GM19099 (cell line): Measurements from ENCODE around the gene TFB1M.

Experiments used
- POLR2A ChIP-seq: IDR thresholded peaks from 3 replicates; pipeline ENCODE4 v1.6.1; 2011; ENCODE audit warnings: low read depth; ENCODE audit not compliant: insufficient read length; ENCODE audit errors: extremely low read depth

The TFB1M gene

DNA sequence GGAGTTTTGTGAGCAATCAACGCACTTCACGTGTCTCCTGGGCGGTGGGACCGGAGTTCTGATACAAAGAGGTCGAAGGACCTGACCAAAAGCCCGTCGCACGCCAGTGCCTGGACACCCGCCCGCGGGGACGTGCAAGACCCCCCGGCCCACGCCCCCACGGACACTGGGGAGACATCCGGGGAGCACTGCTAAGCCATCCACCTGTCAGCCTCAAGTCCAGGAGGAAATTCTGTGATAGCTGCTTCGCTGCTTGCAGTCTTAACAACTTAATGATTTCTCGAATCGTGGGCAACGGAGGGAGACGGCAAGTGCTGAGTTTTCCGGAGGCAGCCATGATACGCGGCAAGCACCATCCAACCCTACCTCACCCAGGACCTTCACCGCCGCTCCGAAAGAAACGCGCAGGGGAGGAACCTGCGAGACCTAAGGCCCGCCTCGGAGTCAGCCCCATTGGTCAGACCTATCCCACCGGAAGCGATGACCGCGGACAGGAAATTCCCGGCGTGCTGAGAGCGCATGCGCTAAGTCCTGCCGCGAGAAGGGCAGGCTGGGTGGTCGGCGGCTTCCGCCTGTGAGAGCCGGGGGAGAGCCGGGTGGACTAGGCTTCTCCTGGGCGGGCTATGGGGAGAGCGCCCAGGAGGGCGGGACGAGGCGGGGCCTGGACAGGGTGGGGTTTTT, at the start of gene TFB1M:
TSS of gene TFB1M (minus strand) at position 393 of the 681 bp plus-strand sequence. CDS start at position 337, 56 bp downstream.
- TF ChIP-seq POLR2A: peak; percentile 76

DNA sequence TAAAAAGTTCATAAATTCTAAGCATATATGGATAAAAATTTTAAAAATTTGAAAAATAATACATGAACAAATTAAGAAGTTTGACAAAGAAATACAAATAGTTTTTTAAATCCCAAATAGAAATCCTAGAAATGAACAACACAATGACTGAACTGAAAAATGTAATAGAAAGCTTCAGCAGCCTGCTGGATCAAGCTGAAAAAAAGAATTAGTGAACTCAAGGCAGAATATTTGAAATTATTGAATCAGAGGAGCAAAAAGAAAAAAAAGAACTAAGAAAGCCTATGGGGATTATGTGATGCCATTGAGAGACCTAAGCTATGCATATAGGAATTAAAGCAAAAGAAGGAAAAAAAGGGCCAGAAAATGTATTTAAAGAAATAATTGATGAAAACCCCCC, 39.9 kb upstream of the TFB1M start:
- TF ChIP-seq POLR2A: no peak

DNA sequence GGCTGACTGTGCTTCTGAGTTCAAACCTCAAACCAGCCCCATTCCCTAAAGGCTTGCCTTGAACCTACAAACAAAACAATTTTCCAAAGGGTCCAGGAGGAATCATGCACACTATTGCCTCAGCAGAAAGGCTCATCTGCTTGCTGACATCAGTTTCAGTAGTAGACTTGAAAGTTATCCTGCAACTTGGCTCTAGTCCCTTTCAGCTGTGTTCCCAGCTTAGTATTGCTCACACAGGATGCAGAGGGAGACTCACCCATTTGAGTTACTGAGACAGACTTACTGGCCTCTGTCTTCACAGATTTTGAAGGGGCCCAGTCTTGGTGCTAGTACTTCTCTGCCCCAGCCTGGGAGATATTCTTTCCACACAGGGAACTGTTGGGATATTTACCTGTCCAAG, 38.5 kb upstream of the TFB1M start:
- TF ChIP-seq POLR2A: no peak

DNA sequence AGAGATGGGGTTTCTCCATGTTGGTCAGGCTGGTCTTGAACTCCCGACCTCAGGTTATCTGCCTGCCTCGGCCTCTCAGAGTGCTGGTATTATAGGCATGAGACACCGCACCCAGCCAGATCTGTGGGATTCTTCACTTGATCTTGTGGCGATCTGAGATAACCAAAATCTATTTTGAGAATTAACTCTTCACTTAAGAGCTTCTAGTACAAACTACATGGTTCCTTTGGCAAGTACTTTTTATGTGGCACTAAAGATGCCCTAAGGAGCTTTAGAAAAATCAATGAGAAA, 37.8 kb upstream of the TFB1M start:
- TF ChIP-seq POLR2A: no peak

DNA sequence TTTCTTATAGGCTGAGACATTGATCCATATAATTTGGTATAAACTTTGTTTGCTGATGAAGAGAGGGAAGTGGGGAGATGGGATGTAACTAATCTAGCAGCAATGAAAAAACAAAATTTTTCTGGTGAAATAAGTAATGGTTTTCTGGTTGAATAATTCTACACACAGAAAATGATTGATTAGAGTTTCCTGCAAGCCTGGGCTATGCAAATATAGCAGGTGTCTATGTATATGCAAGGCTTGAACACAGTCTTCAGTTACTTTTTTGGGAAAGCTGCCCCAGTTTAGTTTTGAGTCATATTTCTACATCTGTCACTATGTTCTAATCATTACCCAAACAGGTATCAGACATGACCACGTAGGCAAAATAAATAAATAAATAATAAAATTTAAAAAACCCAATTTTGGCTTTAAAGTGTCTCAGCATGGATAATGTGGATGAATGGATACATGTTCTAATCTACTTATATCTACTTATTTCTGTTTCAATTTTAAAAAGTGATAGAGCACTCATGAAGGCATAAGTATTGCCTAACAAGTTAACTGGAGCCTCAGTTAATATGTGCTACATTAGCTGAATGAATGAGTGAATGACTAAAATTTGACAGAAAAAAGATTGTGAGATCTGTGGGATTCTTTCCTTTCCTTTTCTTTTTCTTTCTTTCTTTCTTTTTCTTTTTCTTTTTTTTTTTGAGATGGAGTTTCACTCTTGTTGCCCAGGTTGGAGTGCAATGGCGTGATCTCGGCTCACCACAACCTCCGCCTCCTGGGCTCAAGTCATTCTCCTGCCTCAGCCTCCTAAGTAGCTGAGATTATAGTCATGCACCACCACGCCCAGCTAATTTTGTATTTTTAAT, 37.2 kb upstream of the TFB1M start:
- no peak for TF ChIP-seq POLR2A

DNA sequence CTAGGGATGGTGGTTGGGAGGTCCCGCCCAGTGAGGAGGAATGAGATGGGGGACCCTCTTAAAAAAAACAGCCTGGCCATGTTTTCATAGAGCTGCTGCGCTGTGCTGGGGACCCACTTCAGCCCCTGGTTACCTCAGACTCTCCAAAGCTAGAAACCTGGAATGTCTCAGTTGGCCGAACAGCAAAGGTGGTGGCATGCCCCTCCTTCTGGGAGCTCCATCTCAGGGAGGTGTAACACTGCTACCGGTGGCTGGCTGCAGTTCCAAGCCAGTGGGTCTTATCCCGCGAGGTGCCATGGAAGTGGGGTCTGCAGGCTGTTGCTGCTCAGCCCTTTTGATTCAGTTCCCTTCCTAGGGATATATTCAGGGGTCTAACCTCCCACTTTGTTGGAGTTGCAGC, 35.7 kb upstream of the TFB1M start:
- no peak for TF ChIP-seq POLR2A

DNA sequence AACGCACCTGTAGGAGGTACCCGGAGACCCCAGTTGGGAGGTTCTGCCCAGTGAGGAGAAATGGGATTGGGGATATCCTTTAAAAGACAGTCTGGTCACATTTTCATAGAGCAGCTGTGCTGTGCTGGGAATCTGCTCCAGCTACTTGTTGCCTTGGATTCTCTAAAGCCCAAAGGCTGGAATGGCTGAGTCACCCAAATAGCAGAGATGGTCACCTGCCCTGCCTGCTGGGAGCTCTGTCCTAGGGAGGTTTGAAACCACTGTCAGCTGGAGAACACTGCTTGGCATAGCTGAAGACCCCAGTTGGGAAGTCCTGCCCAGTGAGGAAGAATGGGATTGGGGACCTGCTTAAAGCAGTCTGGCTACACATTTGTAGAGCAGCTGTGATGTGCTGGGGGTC, 34.8 kb upstream of the TFB1M start:
- no peak for TF ChIP-seq POLR2A

DNA sequence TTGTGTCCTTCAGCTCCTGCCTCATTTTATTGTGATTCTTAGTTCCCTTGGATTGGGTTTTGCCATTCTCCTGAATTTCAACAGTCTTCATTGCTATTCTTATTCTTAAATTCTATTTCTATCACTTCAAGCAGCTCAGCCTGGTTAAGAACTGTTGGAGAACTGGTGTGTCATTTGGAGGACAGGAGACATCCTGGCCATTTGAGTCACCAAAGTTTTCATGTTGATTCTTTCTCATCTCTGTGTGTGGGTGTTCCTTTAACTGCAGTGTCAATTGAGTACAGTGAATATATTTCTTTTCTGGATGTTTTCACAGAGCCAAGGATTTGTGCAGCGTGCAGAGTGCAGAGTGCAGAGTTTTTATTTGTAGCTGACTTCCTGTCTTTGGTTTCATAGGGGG, 33.5 kb upstream of the TFB1M start:
- TF ChIP-seq POLR2A: no peak

DNA sequence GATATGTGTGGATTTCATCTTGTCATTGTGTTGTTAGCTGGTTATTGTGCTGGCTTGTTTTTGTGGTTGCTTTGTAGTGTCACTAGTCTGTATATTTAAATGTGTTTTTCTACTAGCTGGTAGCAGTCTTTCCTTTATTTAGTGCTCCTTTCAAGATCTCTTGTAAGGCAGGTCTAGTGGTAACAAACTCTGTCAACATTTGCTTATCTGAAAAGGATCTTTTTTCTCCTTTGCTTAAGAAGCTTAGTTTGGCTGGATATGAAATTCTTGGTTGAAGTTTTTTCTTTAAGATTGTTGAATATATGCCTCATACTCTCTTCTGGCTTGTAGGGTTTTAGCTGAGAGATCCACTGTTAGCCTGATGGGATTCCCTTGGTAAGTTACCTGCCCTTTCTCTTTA, 32.7 kb upstream of the TFB1M start:
- no peak for TF ChIP-seq POLR2A

DNA sequence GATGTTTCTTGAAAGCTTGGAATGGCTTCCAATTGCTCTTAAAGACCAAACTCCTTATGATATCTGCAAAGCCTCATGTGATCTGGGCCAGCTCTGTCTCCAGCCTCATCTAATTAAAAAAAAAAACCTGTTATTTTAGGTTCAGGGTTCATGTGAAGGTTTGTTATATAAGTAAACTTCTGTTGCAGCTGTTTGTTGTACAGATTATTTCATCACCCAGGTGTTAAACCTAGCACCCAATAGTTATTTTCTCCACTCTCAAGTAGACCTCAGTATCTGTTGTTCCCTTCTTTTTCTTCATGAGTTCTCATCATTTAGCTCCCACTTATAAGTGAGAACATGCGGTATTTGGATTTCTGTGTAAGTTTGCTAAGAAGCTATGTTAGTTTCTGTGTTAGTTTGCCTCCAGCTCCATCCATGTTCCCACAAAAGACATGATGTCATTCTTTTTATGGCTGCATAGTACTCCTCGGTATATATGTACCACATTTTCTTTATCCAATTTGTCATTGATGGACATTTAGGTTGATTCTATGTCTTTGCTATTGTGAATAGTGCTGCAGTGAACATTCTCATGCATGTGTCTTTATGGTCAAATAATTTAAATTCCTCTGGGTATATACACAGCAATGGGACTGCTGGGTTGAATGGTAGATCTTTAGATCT, 30.2 kb upstream of the TFB1M start:
- no peak for TF ChIP-seq POLR2A

DNA sequence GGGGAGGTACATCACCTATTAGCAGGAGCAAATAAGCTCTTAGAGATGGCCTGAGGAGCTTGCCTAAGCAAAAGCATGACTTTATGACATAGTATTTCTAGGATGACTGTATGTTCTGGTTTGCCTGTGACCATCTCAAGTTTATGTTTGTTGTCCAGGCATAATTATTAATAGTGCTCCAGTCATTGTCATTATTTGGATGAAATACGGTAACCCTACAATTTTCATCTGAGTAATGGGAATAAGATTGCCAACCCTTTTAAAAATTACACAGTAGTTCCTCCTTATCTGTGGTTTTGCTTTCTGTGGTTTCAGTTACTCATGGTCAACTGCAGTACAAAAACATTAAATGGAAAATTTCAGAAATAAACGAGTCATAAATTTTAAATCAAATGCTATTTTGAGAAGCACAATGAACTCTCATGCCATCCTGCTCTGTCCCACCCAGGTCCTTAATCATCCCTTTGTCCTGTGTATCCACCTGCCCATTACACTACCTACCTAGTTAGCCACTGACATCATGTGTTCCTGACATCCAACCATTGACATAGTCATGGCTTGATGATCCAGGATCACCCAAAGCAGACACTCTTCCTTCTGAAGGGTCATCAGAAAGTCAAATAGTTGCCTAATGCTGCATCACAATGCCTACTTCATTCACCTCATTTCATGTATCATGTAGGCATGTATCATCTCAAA, 27.0 kb upstream of the TFB1M start:
- no peak for TF ChIP-seq POLR2A

DNA sequence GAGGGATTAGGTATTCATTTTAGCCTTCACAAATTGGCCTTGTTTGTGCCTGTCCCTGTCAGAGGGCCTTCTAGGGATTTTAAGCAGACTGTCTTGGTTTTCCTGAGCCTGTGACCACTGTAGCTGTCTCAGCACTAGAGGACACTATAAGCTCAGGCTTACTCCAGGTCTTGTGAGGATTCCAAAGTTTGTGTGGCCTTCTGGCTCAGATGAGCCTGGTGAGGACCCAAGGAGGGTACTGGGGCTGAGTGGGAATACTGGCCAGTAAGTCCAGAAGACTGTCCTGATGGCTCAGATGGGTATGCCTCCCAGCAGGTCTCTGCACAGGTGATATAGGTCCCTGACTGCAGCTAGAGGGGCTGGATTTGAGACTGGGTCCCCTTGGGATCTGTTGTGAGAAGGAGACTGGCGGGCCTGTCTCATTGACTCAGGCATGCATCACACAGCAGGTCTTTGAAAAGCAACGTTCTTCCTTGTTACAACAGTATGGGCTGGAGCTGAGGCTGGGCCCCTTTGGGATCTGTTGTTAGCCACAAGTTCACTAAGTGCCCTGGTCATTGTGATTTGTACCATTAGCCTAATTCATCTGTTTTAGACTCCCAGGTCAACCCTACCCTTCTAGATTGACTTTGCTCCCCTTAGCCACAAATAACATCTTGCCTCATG, 26.3 kb upstream of the TFB1M start:
- no peak for TF ChIP-seq POLR2A

DNA sequence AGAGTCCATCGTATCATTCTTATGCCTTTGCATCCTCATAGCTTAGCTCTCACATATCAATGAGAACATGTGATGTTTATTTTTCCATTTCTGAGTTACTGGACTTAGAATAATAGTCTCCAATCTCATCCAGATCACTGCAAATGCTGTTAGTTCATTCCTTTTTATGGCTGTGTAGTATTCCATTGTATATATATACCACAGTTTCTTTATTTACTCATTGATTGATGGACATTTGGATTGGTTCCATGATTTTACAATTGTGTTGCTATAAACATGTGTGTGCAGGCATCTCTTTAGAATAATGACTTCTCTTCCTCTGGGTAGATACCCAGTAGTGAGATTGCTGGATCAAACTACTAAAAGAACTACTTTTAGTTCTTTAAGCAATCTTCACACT, 21.0 kb upstream of the TFB1M start:
- no peak for TF ChIP-seq POLR2A

DNA sequence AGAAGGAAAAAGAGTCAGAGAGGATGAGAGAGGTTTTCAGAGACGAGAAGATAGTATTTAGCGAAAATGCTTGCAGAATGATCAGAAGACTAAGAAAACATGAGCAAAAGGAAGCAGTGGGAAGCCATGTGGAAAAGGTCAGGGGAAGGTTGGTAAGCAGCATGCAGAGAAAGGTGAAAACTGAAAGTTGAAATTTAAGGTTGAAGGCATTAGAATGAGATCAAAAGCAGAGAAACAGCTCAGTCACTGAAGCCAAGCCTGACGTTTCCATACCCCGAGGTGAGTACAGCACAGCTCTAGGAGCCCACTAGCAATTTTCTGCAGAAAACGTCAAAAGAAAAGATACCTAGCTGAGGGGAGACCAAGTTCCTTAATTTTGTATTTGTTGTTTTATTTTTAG, 19.1 kb upstream of the TFB1M start:
- TF ChIP-seq POLR2A: no peak

DNA sequence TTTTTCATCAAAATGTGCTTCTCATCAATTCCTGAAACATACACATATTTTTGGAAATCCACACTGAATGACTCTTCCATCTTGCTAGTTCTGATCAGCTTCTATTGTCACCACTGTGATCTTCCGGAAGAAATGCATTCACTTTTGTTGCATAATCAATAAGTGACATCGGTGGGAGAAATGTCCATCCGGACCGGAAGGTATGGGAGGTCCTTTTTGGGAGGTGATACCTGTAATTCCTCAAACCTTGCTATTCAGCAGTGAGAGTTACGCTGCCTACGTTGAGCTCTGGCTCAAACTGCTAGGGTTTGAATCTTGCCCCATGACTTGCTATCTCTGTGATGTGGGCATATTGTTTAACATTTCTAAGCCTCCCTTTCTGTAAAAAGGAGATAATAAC, 16.6 kb upstream of the TFB1M start:
- no peak for TF ChIP-seq POLR2A

DNA sequence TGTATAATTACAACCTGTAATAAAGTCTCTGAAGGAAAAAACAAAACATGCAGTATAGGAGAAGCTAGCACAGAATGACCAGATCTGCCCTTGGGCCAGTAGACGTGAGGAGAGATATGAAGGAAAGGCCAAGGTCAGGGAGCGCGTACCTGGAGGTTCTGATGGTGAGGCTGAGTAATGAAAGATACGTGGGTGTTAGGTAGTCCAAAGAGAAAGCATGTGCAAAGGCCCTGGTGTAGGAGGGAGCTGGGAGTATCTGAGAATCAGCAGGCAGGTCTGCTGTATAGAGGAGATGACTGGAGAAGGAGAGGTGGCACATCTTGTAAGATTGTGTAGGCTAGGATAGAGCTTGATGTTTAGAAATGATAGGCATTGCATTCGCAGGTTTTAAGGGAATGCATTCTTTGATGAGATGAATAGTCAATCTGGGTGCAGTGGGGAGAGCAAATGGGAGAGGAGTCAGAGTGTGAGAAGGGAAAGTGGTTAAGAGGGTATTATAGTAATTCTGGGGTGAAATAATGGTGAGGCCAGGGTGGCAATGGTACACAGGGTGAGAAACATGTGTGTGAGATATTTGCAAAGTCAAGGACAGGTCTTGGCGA, 15.9 kb upstream of the TFB1M start:
- no peak for TF ChIP-seq POLR2A
